ENCODE results near the gene SCART1. TPM values are rescaled to one million over a fixed set of nuclear protein-coding genes. Genes with fewer than 3 reads are reported as not detected.
"Not testable (repeated sequence)": the region's sequence is repeated elsewhere in the genome, so short reads cannot be mapped to it uniquely, and the experiment has no call there.

SCART1 gene
- total RNA-seq, 1 experiment from 2014 or later, result 0.37 TPM

GRCh38 chr10:133474027-133474426 is 20.3 kb downstream of the SCART1 start:
- DNase-seq (ENCODE audit: low spot score), result peak; percentile 1

DNA sequence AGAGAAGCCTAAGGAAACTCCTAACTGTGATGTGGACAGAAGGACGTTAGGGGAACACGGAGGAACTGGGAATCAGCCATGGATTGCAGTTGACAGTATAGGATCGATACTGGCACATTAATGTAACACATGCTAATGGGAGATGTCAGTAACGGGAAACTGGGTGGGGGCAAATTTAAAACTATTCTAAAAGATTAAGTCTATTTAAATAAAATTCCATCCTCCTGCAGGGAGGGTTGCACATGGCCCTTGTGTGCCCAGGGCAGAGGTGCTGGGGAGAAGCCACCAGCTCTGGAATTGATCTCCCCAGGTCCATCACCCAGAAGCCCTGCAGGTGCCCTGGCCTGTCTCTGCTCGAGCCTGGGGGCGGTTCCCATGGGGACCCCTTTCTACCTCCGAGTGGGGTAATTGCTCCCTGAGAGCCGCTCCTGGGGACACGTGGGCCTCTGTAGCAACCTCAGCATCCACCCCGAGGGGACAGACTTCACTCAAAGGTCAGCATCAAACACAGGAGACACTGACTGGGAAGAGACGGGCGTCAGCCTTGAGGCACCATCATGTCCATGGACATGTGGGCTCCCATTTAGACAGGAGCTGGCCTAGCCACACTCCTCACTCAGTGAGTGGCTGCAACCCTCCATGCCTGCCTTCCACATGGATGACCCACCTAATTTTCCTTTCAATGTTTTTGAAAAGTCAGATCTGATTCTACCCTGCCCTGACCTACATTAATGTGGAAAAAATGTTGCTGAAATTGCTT is 21.1 kb downstream of the SCART1 start:
- no peak for DNase-seq (ENCODE audit: low spot score)

- DNase-seq (ENCODE audit: low spot score), result no peak
Observed at GRCh38 chr10:133475425-133475734, 21.6 kb downstream of the SCART1 start.

DNA sequence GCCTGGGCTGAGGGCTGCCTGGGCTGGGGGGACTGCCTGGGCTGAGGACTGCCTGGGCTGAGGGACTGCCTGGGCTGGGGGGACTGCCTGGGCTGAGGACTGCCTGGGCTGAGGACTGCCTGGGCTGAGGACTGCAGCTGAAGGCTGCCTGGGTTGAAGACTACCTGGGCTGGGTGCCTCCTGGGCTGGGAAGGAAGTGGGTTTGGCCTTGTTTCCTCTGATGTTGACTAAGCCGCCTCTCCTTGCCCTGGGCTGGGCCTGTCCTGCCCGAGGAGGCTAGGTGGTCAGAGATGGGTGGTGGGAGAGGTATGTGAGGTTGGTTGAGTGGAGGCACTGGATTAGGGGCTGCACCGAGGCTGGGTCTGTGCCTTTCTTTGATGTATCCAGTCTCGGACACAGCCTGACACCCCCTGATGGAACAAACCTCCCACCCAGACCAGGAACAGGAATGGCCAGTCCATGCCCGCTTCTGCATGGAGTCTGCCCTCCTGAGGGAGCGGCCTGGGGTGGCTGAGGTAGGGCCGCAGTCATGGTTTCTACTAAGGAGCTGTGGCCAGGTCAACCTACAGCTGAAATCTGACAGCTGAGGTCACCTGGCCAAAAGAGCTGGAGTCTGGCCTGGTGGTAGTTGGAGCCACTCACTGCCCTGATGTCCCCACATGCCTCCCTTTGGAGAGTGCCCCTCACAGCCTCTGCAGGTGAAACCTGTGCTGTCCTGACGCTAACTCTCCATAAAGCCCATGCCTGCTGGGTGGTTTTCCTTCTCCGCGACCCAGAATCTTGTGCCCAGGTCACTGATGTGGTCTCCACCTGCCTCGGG is 22.3 kb downstream of the SCART1 start:
- DNase-seq (ENCODE audit: low spot score), result peak; percentile 3

DNA sequence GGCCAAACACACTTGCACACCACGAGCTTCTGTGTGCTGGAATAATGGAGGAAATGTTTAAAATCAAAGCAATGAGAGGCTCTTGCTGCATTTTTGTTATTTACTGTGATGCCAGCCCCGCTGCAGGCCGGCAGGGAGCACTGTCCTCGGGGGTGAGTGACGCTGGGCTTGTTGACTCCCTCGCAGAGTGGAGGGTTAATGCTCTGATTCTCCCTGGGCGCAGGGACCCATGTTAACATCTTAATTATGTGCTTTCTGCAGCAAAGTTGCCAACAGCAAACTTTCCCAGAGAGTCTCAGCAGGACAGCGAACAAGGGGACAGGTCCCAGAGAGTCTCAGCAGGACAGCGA is 22.9 kb downstream of the SCART1 start:
- DNase-seq (ENCODE audit: low spot score), result peak; percentile 1

GRCh38 chr10:133481086-133481643 is 27.4 kb downstream of the SCART1 start:
- no peak for DNase-seq (ENCODE audit: low spot score)

- no peak for DNase-seq (ENCODE audit: low spot score)
Observed at GRCh38 chr10:133481657-133482056, 27.9 kb downstream of the SCART1 start.

DNA sequence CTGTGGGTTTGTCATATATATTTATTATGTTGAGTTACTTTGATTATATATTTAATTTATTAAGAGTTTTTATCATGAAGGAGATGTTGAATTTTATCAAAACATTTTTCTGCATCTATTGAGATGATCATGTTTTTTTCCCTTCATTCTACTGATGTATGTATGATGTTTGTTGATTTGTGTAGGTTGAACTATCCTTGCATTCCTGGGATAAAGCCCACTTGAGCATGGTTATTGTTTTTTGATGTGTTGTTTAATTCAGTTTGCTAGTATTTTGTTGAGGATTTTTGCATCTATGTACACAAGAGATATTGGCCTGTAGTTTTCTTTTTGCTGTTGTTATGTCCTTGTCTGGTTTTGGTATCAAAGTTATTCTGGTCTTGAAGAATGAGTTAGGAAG is 31.1 kb downstream of the SCART1 start:
- DNase-seq (ENCODE audit: low spot score), result no peak

GRCh38 chr10:133487085-133487484 is 33.3 kb downstream of the SCART1 start:
- no peak for DNase-seq (ENCODE audit: low spot score)

DNA sequence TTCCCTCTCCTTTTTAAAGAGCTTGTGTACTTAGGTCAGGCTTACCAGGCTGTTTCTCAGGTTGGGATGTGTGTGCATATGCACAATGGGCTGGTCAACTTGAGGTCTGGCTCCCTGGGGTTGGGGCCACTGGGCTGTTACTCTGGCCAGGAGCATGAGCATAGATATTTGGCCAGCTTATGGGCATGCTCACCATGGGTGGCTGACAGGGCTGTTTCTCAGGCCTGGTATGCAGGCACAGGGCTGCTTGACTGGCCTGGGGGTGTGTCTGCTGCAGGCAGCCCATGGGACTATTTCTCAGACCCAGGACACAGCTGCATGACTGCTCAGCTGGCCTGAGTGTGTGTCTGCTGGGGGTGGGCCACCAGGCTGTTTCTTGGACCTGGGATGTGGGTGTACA is 34.6 kb downstream of the SCART1 start:
- no peak for DNase-seq (ENCODE audit: low spot score)

- DNase-seq (ENCODE audit: low spot score), result no peak
Observed at GRCh38 chr10:133489816-133490588, 36.3 kb downstream of the SCART1 start.

DNA sequence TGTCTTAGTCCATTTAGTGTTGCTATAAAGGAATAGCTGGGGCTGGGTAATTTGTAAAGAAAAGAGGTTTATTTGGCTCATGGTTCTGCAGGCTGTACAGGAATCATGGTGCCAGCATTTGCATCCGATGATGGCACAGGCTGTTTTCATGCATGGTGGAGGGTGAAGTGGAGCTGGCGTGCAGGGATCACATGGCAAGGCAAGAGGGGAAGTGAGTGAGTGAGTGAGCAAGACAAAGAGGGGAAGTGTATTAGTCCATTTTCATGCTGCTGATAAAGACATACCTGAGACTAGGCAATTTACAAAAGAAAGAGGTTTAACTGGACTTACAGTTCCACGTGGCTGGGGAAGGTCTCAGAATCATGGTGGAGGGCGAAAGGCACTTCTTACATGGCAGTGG is 39.8 kb downstream of the SCART1 start:
- not testable (repeated sequence) for DNase-seq (ENCODE audit: low spot score)

- not testable (repeated sequence) for DNase-seq (ENCODE audit: low spot score)
Observed at GRCh38 chr10:133497363-133497762, 43.6 kb downstream of the SCART1 start.

DNA sequence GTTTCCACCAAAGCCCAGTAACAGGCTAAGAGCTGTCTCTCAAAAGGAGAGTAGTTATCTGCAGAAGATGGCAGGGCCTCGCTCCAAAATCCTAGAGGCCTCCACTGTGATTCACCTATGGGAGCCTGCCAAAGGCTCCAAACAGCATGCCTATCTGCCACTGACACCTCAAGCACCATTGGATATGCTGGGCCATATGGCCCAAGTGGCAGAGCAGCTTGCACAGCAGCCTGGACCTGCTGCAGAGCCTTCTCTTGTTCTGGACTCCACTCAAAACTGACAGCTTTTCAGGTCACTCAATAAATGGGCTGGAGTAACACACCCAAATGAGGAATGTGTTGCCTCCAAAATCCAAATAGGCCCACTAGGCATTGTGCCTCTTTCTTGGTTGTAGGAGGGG is 45.4 kb downstream of the SCART1 start:
- not testable (repeated sequence) for DNase-seq (ENCODE audit: low spot score)

- DNase-seq (ENCODE audit: low spot score), result not testable (repeated sequence)
Observed at GRCh38 chr10:133500897-133501296, 47.2 kb downstream of the SCART1 start.

- DNase-seq (ENCODE audit: low spot score), result no peak
Observed at GRCh38 chr10:133509700-133510099, 56.0 kb downstream of the SCART1 start.

DNA sequence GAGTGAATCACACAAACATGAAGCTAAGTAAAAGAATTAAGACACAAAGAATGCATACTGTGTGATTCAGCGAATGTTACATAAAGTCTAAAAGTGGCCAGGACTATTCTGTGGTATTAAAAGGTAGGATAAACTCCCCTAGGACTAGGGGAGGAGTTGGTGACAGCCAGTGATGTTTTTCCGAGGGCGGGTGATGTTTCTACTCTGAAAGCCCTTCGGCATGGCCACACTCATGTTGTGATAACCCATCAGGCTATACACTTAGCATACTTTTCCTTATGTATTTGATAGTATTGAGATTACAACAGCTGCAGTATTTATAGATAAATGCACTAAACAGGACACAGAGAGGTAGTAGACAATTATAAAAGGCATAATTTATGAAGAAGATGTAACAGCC is 57.7 kb downstream of the SCART1 start:
- DNase-seq (ENCODE audit: low spot score), result no peak

DNA sequence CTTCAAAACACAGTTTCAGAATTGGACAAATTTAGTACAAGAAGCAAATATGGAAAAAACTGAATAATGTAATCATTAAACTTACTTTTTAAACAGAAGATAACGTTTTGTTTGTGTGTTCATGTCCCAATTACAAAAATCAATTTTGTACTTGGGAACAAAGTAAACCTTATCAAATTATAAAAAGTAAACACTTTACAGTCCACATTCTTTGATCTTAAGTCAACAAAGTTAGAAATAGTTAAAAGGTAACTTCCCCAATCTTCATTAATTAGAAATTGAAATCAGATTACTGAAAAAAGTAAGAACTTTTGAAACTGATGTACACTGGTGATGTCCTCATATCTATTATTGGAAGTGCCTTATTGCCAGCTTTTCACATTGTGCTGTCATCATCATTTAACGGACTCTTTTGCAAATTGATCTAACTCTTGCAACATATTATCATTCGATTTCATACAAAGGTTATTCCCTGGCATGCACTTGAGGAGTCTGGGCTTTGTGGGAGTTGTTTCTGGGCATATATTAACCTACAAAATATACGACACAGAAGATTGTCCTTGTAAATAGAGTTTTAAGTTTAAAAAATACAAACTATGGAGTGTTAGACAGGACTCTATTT is 58.3 kb downstream of the SCART1 start:
- DNase-seq (ENCODE audit: low spot score), result no peak

DNA sequence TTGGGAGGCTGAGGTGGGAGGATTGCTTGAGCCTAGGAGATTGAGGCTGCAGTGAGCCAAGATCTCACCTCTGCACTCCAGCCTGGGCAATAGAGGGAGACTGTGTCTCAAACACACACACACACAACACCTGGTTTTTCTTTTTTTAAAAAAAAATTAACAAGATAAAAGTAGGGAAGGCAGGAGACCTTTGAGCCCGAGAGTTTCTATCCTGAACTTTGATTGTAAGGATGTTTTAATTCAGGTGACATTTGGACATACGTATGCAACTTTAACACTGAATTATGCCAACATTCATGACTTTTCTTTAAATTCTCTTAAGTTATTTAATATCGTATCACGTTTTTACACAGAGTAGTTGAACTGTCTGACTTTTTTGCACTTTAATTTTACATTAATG is 61.7 kb downstream of the SCART1 start:
- DNase-seq (ENCODE audit: low spot score), result no peak

DNA sequence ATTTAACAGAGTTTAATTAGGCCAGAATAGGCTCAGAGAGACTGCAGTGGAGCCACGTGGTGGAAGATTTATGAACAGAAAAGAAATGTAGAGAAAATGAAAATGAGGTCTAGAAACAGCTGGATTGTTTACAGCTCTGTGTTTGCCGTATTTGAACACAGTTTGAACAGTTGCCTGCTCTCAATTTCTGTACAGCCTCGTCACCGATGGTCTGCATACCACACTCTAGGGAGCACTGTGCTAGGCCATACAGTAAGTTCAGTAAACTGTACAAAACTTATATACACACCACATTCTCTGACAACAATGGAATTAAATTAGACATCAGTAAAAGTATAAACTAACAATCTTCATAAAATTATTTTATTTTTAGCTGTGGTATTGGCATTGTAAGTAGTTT is 62.3 kb downstream of the SCART1 start:
- no peak for DNase-seq (ENCODE audit: low spot score)

DNA sequence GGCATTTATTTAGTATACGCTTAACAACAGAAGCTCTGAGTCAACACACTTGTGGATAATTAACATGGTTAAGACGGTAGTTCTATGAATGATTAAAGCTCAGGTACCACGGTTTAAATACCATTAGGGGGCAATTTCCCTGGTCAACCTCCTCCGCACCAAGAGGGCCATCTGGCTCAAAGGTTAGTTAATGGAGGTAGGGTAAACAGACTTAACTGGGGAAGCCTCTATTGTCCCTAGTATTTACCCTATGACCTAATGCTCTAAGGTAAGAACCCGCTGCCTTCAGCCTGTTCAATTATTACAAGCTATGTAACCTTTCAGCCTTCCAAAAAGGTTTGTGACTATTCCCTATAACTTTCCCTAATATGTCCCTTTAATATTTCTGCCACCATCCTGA is 64.8 kb downstream of the SCART1 start:
- not testable (repeated sequence) for DNase-seq (ENCODE audit: low spot score)
